Middle frontal gyrus (tissue), 1 donor: ENCODE results near the gene ZNF346.
A peak's percentile ranks its signal among the peaks of the same experiment; 100 is the strongest.
"Not testable (repeated sequence)": the region's sequence is repeated elsewhere in the genome, so short reads cannot be mapped to it uniquely, and the experiment has no call there.

Experiments
- DNase-seq: peaks from one replicate; pipeline ENCODE4 v3.0.0-alpha.2; 2015; ENCODE audit warnings: low spot score; ENCODE audit errors: extremely low spot score

Gene ZNF346

GRCh38 chr5:177022386-177023302, at the start of gene ZNF346:
Gene ZNF346, plus strand, starts transcription at chr5:177022696. Its CDS starts 43 bp downstream, at chr5:177022739.
- peak; percentile 87 for DNase-seq

GRCh38 chr5:176979669-176980068, 42.8 kb upstream of the ZNF346 start:
- DNase-seq = no peak

- DNase-seq = no peak
These were observed 41.7 kb upstream of the ZNF346 start for GRCh38 chr5:176980818-176981217.

- not testable (repeated sequence) for DNase-seq
These were observed 39.4 kb upstream of the ZNF346 start for GRCh38 chr5:176983112-176983511.

GRCh38 chr5:176983593-176983992, 38.9 kb upstream of the ZNF346 start:
- not testable (repeated sequence) for DNase-seq

GRCh38 chr5:176984176-176984575, 38.3 kb upstream of the ZNF346 start:
- DNase-seq = not testable (repeated sequence)

GRCh38 chr5:176985516-176985915, 37.0 kb upstream of the ZNF346 start:
- DNase-seq = no peak

GRCh38 chr5:176986280-176986679, 36.2 kb upstream of the ZNF346 start:
- no peak for DNase-seq

- DNase-seq = no peak
These were observed 34.9 kb upstream of the ZNF346 start for GRCh38 chr5:176987583-176987982.

GRCh38 chr5:176993081-176993480, 29.4 kb upstream of the ZNF346 start:
- not testable (repeated sequence) for DNase-seq

GRCh38 chr5:176994460-176995121, 27.9 kb upstream of the ZNF346 start:
- no peak for DNase-seq

GRCh38 chr5:176995122-176995490, 27.4 kb upstream of the ZNF346 start:
- DNase-seq = no peak

GRCh38 chr5:176995896-176996767, 26.4 kb upstream of the ZNF346 start:
- DNase-seq = no peak

GRCh38 chr5:176996780-176997179, 25.7 kb upstream of the ZNF346 start:
- DNase-seq = no peak

- DNase-seq = no peak
These were observed 23.7 kb upstream of the ZNF346 start for GRCh38 chr5:176998828-176999227.

- DNase-seq = not testable (repeated sequence)
These were observed 23.0 kb upstream of the ZNF346 start for GRCh38 chr5:176999526-176999925.

- DNase-seq = no peak
These were observed 18.8 kb upstream of the ZNF346 start for GRCh38 chr5:177003649-177004048.

GRCh38 chr5:177004961-177005360, 17.5 kb upstream of the ZNF346 start:
- no peak for DNase-seq

GRCh38 chr5:177005619-177006264, 16.8 kb upstream of the ZNF346 start:
- DNase-seq = peak; percentile 80

GRCh38 chr5:177006265-177006972, 16.1 kb upstream of the ZNF346 start, which contains the start of gene UIMC1:
Gene UIMC1, minus strand, starts transcription at chr5:177006779. Its CDS starts 24,164 bp downstream, at chr5:176982615.
- peak; percentile 77 for DNase-seq
